IMR-90 (cell line): ENCODE measurements around the gene CBY1. TPM values are rescaled to one million over a fixed set of nuclear protein-coding genes. Genes with fewer than 3 reads are reported as not detected.

Source experiments
- ATAC-seq: fragments of 200-7000 bp; cut with Tn5 transposase; 2 replicates; pipeline ENCODE4 v1.9.1; 2020; ENCODE audit warnings: low read depth, mild to moderate bottlenecking, moderate library complexity
- BruUV-seq: library from RNA; stranded (reverse); fragments of 400-500 nt; replicated peaks from 2 replicates; lab custom pipeline; 2021; lab: Mats Ljungman, UMichigan
- CTCF ChIA-PET: fragments of 300-600 bp; formaldehyde crosslinking; extraction: SDS; loops from one replicate; lab custom pipeline; 2021; ENCODE audit warnings: antibody characterized with exemption; lab: Yijun Ruan, JAX
- POLR2A ChIA-PET: fragments of 300-600 bp; sonication (Branson Sonifier 250); formaldehyde crosslinking; loops from one replicate; lab custom pipeline; 2022; ENCODE audit warnings: antibody characterized with exemption; ENCODE audit not compliant: unreplicated experiment; lab: Charles Lee
- DNase-seq: peaks from one replicate; pipeline ENCODE4 v3.0.0; 2013
- H2AFZ ChIP-seq: replicated peaks from 2 replicates; pipeline ENCODE3; 2013; ENCODE audit warnings: low read length, mild to moderate bottlenecking; ENCODE audit not compliant: poor library complexity
- H2AK5ac ChIP-seq: 2 replicates; pipeline ENCODE4 v1.6.1; 2013; ENCODE audit warnings: low read depth, low read length, inconsistent platforms
- H2AK9ac ChIP-seq: replicated peaks from 2 replicates; pipeline ENCODE3; 2013; ENCODE audit warnings: mild to moderate bottlenecking, low read depth, low read length, moderate library complexity; ENCODE audit not compliant: poor library complexity
- H2BK120ac ChIP-seq: 2 replicates; pipeline ENCODE4 v1.6.1; 2013; ENCODE audit warnings: low read depth, low read length, inconsistent platforms
- H2BK15ac ChIP-seq: 3 replicates; pipeline ENCODE4 v1.6.1; 2013; ENCODE audit warnings: low read depth, low read length, inconsistent platforms
- H2BK20ac ChIP-seq: 2 replicates; pipeline ENCODE4 v1.6.1; 2013; ENCODE audit warnings: low read depth, mild to moderate bottlenecking, inconsistent platforms, low read length, moderate library complexity
- H2BK5ac ChIP-seq: 2 replicates; pipeline ENCODE4 v1.6.1; 2013; ENCODE audit warnings: mild to moderate bottlenecking, low read depth, low read length, inconsistent platforms; ENCODE audit not compliant: poor library complexity, severe bottlenecking
- H3K14ac ChIP-seq: replicated peaks from 2 replicates; pipeline ENCODE4 v1.6.1; 2013; ENCODE audit warnings: low read depth, low read length, inconsistent platforms
- H3K18ac ChIP-seq: 2 replicates; pipeline ENCODE4 v1.6.1; 2013; ENCODE audit warnings: low read depth, low read length, control low read depth
- H3K23ac ChIP-seq: 2 replicates; pipeline ENCODE4 v1.6.1; 2013; ENCODE audit warnings: low read depth, low read length, inconsistent platforms
- H3K27ac ChIP-seq: 2 replicates; pipeline ENCODE4 v1.5.1; 2013; ENCODE audit warnings: mild to moderate bottlenecking, control low read depth, low read length; ENCODE audit not compliant: insufficient read depth
- H3K27me3 ChIP-seq: 2 replicates; pipeline ENCODE4 v1.6.1; 2013; ENCODE audit warnings: low read length; ENCODE audit not compliant: control insufficient read depth, insufficient read depth
- H3K36me3 ChIP-seq: 2 replicates; pipeline ENCODE4 v1.6.1; 2013; ENCODE audit warnings: low read length, mixed read lengths; ENCODE audit not compliant: control insufficient read depth, insufficient read depth
- H3K4ac ChIP-seq: 2 replicates; pipeline ENCODE4 v1.6.1; 2013; ENCODE audit warnings: low read depth, low read length, inconsistent platforms
- H3K4me1 ChIP-seq: 2 replicates; pipeline ENCODE4 v1.6.1; 2013; ENCODE audit warnings: low read length, mixed read lengths; ENCODE audit not compliant: control insufficient read depth, insufficient read depth
- H3K4me2 ChIP-seq: 2 replicates; pipeline ENCODE4 v1.6.1; 2013; ENCODE audit warnings: low read depth, mild to moderate bottlenecking, control low read depth, low read length, moderate library complexity
- H3K4me3 ChIP-seq: 2 replicates; pipeline ENCODE4 v1.5.1; 2013; ENCODE audit warnings: low read depth, mild to moderate bottlenecking, control low read depth, low read length, moderate library complexity; ENCODE audit not compliant: insufficient read depth
- H3K56ac ChIP-seq: 2 replicates; pipeline ENCODE4 v1.6.1; 2013; ENCODE audit warnings: low read length, inconsistent platforms; ENCODE audit not compliant: insufficient read depth; ENCODE audit errors: extremely low read depth
- H3K79me1 ChIP-seq, 2 experiments: 2 replicates each; pipeline ENCODE4 v1.6.1; 2013; ENCODE audit warnings: low read length in 2 of 2, inconsistent platforms in 1 of 2, low read depth in 1 of 2
- H3K9ac ChIP-seq: 2 replicates; pipeline ENCODE4 v1.6.1; 2013; ENCODE audit warnings: low read depth, low read length, control low read depth
- H3K9me1 ChIP-seq: 2 replicates; pipeline ENCODE4 v1.6.1; 2013; ENCODE audit warnings: low read length, inconsistent platforms; ENCODE audit not compliant: insufficient read depth
- H3K9me3 ChIP-seq: 2 replicates; pipeline ENCODE4 v1.6.1; 2013; ENCODE audit warnings: low read length; ENCODE audit not compliant: control insufficient read depth, insufficient read depth
- H4K20me1 ChIP-seq: 2 replicates; pipeline ENCODE4 v1.6.1; 2013; ENCODE audit warnings: low read length, inconsistent platforms; ENCODE audit not compliant: insufficient read depth
- H4K5ac ChIP-seq: 2 replicates; pipeline ENCODE4 v1.6.1; 2013; ENCODE audit warnings: mild to moderate bottlenecking, low read depth, low read length, control low read depth
- H4K8ac ChIP-seq, 2 experiments: 2 replicates each; pipeline ENCODE4 v1.6.1; 2013; ENCODE audit warnings: low read depth in 2 of 2, low read length in 2 of 2, control low read depth in 1 of 2, inconsistent platforms in 1 of 2
- H4K91ac ChIP-seq: 2 replicates; pipeline ENCODE4 v1.6.1; 2013; ENCODE audit warnings: low read depth, low read length, inconsistent platforms; ENCODE audit not compliant: insufficient read depth
- BHLHE40 ChIP-seq: fragments of 150-350 bp; IDR thresholded peaks from 2 replicates; pipeline ENCODE4 v1.6.1; 2016; ENCODE audit warnings: mild to moderate bottlenecking, low read depth, low read length
- ELK1 ChIP-seq: fragments of 150-350 bp; IDR thresholded peaks from 2 replicates; pipeline ENCODE4 v1.6.1; 2016; ENCODE audit warnings: low read depth, mild to moderate bottlenecking, low read length, moderate library complexity, borderline replicate concordance
- FOS ChIP-seq: fragments of 150-350 bp; IDR thresholded peaks from 2 replicates; pipeline ENCODE4 v1.6.1; 2016; ENCODE audit warnings: low read depth, low read length
- MXI1 ChIP-seq: IDR thresholded peaks from 2 replicates; pipeline ENCODE4 v1.6.1; 2012; ENCODE audit warnings: low read depth, mild to moderate bottlenecking, low read length, moderate library complexity, borderline replicate concordance
- RAD21 ChIP-seq: IDR thresholded peaks from 2 replicates; pipeline ENCODE4 v1.6.1; 2012; ENCODE audit warnings: low read length, improper control_type of control experiment
- USF2 ChIP-seq: fragments of 150-350 bp; IDR thresholded peaks from 2 replicates; pipeline ENCODE4 v1.6.1; 2017; ENCODE audit warnings: mild to moderate bottlenecking, antibody characterized with exemption, low read length, low read depth
- WGBS, 2 experiments: methylation state at CpG; one replicate each; pipeline versions ENCODE4 v1.1.5 to v1.1.7; 2013; ENCODE audit warnings: missing lambda C conversion rate in 2 of 2; ENCODE audit not compliant: insufficient read length in 1 of 2; ENCODE audit errors: extremely low coverage in 2 of 2; 5-methylcytosine and 5-hydroxymethylcytosine counted together
- dilution Hi-C: fragments of 300-500 bp; cut with HindIII; formaldehyde crosslinking; loops from one replicate; pipeline ENCODE4 v1.14.3; 2018; ENCODE audit warnings: low sequenced_read_pairs; ENCODE audit not compliant: unreplicated experiment
- in situ Hi-C: fragments of 300-500 bp; cut with MboI; formaldehyde crosslinking; loops from 3 replicates; pipeline ENCODE4 v1.14.3; 2019; ENCODE audit warnings: low sequenced_read_pairs, inconsistent platforms, mixed read lengths
- intact Hi-C: fragments of 100-400 bp; cut with micrococcal nuclease; formaldehyde crosslinking; loops from 2 replicates; pipeline ENCODE4 v1.10.0; 2022
- polyA plus RNA-seq, 3 experiments: library from polyadenylated mRNA; depleted of rRNA; stranded (reverse); fragments of >200 nt; gene quantifications; 2 replicates each; pipeline ENCODE4 v1.2.3, GENCODE V29; 2012; ENCODE audit warnings: low replicate concordance in 1 of 3
- total RNA-seq: library from RNA; depleted of rRNA; stranded (reverse); fragments of >200 nt; gene quantifications from 2 replicates; pipeline ENCODE4 v1.2.3, GENCODE V29; 2012

Gene CBY1
- total and polyA plus RNA-seq, 2 of the 4 experiments (the other 2 are of a cell fraction): 13.8 to 30.0 TPM

GRCh38 chr22:38674888-38675287, 18.4 kb downstream of the CBY1 start:
- in situ Hi-C loops (no loop called here), intact Hi-C loops (no loop called here), dilution Hi-C loops (no loop called here)
- TF ChIP-seq RAD21 (no peak), BHLHE40 (no peak), ELK1 (no peak), MXI1 (no peak), USF2 (no peak), FOS (no peak)
- peaks cover 0 to 5% of the 10 kb centered on the region in 2 experiments; a peak in 1 of 4 replicates for H3K79me1 ChIP-seq
- no peak overlapping the region for H2BK120ac ChIP-seq
- H3K23ac ChIP-seq: no peak overlapping the region
- no peaks in the 10 kb centered on the region for H3K4me1 ChIP-seq
- H2AK5ac ChIP-seq: no peak overlapping the region
- no peak overlapping the region for H3K27ac ChIP-seq
- ATAC-seq: no peak
- no peak overlapping the region for H3K18ac ChIP-seq
- no peak overlapping the region for H2AFZ ChIP-seq
- H3K56ac ChIP-seq: no peak overlapping the region
- H3K4me3 ChIP-seq: no peak overlapping the region
- H2AK9ac ChIP-seq: no peak overlapping the region
- no peak overlapping the region for H3K4ac ChIP-seq
- H4K8ac ChIP-seq: no peak overlapping the region
- H3K27me3 ChIP-seq: no peaks in the 10 kb centered on the region
- H3K4me2 ChIP-seq: no peak overlapping the region
- H3K9ac ChIP-seq: no peak overlapping the region
- ChIA-PET POLR2A (no interaction called here), CTCF (interaction anchor here (0.6 kb wide), 1 partner anchor 622 kb away, joined by 4 read pairs; no protein-coding TSS in a partner anchor)
- H4K91ac ChIP-seq: no peak overlapping the region
- no TSS peak for BruUV-seq
- WGBS, 2 experiments: 86% methylated on average over 3 of the region's 5 CpGs; no CpG with 5 or more reads in 1 of the 2 experiments
- no peak overlapping the region for H2BK15ac ChIP-seq
- no peaks in the 10 kb centered on the region for H4K20me1 ChIP-seq
- H3K9me1 ChIP-seq: peaks cover 5% of the 10 kb centered on the region; the same call in 1 of the 2 replicates
- H3K9me3 ChIP-seq: no peaks in the 10 kb centered on the region
- H4K5ac ChIP-seq: no peak overlapping the region
- H2BK5ac ChIP-seq: no peak overlapping the region
- no peak overlapping the region for H2BK20ac ChIP-seq
- H3K36me3 ChIP-seq: peaks cover 24% of the 10 kb centered on the region
- H3K14ac ChIP-seq: no peak overlapping the region
- no peak for DNase-seq
